ENCODE results near the gene IFFO2. TPM values are rescaled to one million over a fixed set of nuclear protein-coding genes. Genes with fewer than 3 reads are reported as not detected.

The IFFO2 gene
- total RNA-seq, 3 donors from 2014 or later (not counting 1 experiment from before 2014, with no cell fraction given): 52.4 to 105 (median 66.5) TPM

DNA sequence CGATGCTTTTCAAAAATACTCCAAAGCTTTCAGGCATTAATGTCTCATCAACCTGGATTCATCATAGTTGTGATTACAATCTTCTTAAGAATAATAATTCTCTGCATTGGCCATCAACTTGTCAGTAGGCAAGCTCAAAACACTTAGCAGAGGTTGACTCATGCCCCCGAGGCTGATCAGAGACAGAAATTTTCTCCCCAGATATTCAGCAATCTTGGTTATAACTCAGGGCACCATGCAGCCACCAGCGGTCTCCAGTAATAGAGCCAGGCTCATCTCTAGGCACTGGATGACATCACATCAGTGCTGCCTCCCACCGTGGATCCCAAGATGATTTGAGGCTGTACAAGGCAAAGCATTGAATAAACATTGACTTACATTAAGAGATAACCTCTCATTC is 14.3 kb upstream of the IFFO2 start:
- WGBS (ENCODE audit: insufficient coverage): 87% methylated on average over 4 of the region's 4 CpGs

DNA sequence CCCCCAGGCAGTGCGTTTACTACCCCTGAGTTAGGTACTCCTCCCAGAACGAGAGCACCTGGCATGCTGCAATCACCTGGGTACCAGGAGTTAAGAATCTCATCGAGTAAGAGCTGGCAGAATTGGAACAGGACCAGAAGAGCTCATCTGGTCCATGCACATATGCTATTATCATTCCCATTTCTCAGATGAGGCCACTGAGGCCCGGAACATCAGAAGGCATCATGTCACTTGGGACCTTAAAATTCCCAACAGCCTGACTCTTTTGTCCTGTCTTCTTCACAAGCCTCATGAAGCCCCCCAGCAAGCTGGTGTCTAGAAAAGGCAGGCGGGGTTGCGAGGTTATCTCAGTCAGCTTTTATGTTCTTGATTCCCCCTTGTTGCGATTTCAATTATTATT is 13.9 kb upstream of the IFFO2 start:
- Mint-ChIP-seq H3K36me3 (no peaks in the 10 kb centered on the region), H3K27me3 (ENCODE audit: low read depth in 2 of 2) (peaks cover 4 to 5% of the 10 kb centered on the region in 2 donors), H3K9me3 (no peaks in the 10 kb centered on the region), H3K4me3 (no peak overlapping the region), H3K4me1 (peaks cover 0 to 4% of the 10 kb centered on the region in 2 donors), H3K27ac (no peak overlapping the region)
- intact Hi-C loops (cut with micrococcal nuclease): no loop called here
- DNase-seq: no peak
- no peaks in the 10 kb centered on the region for H3K9me3 ChIP-seq (ENCODE audit: control insufficient read depth, insufficient read depth, low read length)
- no peaks in the 10 kb centered on the region for H3K36me3 ChIP-seq (ENCODE audit: control insufficient read depth, insufficient read depth, low read length)
- no peak for ATAC-seq
- 90% methylated on average over 7 of the region's 7 CpGs for WGBS (ENCODE audit: insufficient coverage)
- no peak overlapping the region for H3K4me3 ChIP-seq (ENCODE audit: low read length)
- no peaks in the 10 kb centered on the region for H3K4me1 ChIP-seq (ENCODE audit: control insufficient read depth, insufficient read depth, low read length)
- TF ChIP-seq, protein P1, sequence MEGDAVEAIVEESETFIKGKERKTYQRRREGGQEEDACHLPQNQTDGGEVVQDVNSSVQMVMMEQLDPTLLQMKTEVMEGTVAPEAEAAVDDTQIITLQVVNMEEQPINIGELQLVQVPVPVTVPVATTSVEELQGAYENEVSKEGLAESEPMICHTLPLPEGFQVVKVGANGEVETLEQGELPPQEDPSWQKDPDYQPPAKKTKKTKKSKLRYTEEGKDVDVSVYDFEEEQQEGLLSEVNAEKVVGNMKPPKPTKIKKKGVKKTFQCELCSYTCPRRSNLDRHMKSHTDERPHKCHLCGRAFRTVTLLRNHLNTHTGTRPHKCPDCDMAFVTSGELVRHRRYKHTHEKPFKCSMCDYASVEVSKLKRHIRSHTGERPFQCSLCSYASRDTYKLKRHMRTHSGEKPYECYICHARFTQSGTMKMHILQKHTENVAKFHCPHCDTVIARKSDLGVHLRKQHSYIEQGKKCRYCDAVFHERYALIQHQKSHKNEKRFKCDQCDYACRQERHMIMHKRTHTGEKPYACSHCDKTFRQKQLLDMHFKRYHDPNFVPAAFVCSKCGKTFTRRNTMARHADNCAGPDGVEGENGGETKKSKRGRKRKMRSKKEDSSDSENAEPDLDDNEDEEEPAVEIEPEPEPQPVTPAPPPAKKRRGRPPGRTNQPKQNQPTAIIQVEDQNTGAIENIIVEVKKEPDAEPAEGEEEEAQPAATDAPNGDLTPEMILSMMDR (IDR thresholded peaks at IDR 0.05): no peak
- no peak overlapping the region for H3K27ac ChIP-seq (ENCODE audit: low read length)
- H3K27me3 ChIP-seq (ENCODE audit: control insufficient read depth, insufficient read depth, low read length): no peaks in the 10 kb centered on the region

More for the DNA sequence above, 14.3 kb upstream of the IFFO2 start:
- H3K36me3 Mint-ChIP-seq: no peaks in the 10 kb centered on the region
- DNase-seq: no peak
- Histone ChIP-seq H3K4me3 (ENCODE audit: low read length) (no peak overlapping the region), H3K36me3 (ENCODE audit: control insufficient read depth, insufficient read depth, low read length) (no peaks in the 10 kb centered on the region), H3K27ac (ENCODE audit: low read length) (no peak overlapping the region), H3K4me1 (ENCODE audit: control insufficient read depth, insufficient read depth, low read length) (no peaks in the 10 kb centered on the region), H3K27me3 (ENCODE audit: control insufficient read depth, insufficient read depth, low read length) (no peaks in the 10 kb centered on the region), H3K9me3 (ENCODE audit: control insufficient read depth, insufficient read depth, low read length) (no peaks in the 10 kb centered on the region)
- no peak overlapping the region for H3K27ac Mint-ChIP-seq
- H3K9me3 Mint-ChIP-seq: no peaks in the 10 kb centered on the region
- H3K27me3 Mint-ChIP-seq (ENCODE audit: low read depth in 2 of 2): peaks cover 5% of the 10 kb centered on the region in 2 donors
- no peak overlapping the region for H3K4me3 Mint-ChIP-seq
- TF ChIP-seq, protein P1 (IDR thresholded peaks at IDR 0.05): no peak
- intact Hi-C loops (cut with micrococcal nuclease): no loop called here
- no peak for ATAC-seq
- peaks cover 0 to 4% of the 10 kb centered on the region in 2 donors for H3K4me1 Mint-ChIP-seq

DNA sequence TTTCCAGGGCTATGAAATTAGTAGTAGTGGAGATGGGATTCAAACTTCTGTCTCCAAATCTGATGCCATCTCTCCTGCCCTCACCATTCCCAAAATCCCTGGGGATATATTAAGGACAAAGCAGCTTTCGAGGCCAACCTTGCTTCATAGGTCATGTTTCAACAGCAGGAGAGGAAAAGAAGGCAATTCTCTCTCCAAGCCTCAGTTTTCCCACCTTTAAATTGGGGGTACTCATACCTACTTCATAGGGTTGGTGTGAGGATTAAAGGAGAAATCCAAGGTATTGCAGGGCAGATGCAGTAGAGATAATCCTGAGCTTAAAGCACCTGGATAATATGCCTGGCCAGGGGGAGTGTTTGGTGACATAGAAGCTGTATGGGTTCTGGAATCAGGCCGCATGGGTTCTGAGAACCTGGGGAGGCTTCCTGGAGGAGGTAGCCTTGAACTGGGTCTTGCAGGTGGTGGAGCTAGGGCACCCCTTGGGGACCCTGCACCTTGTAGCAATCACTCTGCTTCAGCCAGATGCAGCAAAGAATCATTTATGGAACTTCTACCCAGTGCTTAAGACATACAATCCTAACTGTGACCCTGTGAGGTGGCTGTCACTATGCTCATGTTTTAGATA is 10.7 kb upstream of the IFFO2 start:
- H3K9me3 Mint-ChIP-seq: no peaks in the 10 kb centered on the region
- H3K4me3 Mint-ChIP-seq: no peak overlapping the region
- Histone ChIP-seq H3K4me1 (ENCODE audit: control insufficient read depth, insufficient read depth, low read length) (no peaks in the 10 kb centered on the region), H3K27me3 (ENCODE audit: control insufficient read depth, insufficient read depth, low read length) (no peaks in the 10 kb centered on the region), H3K9me3 (ENCODE audit: control insufficient read depth, insufficient read depth, low read length) (no peaks in the 10 kb centered on the region), H3K4me3 (ENCODE audit: low read length) (no peak overlapping the region), H3K36me3 (ENCODE audit: control insufficient read depth, insufficient read depth, low read length) (no peaks in the 10 kb centered on the region), H3K27ac (ENCODE audit: low read length) (no peak overlapping the region)
- no peaks in the 10 kb centered on the region for H3K36me3 Mint-ChIP-seq
- no peak overlapping the region for H3K27ac Mint-ChIP-seq
- WGBS (ENCODE audit: insufficient coverage): 94% methylated on average over 2 of the region's 2 CpGs
- DNase-seq: no peak
- intact Hi-C loops (cut with micrococcal nuclease): no loop called here
- no peak for ATAC-seq
- H3K27me3 Mint-ChIP-seq (ENCODE audit: low read depth in 2 of 2): peaks cover 4 to 5% of the 10 kb centered on the region in 2 donors
- TF ChIP-seq, protein P1 (IDR thresholded peaks at IDR 0.05): no peak
- H3K4me1 Mint-ChIP-seq: no peaks in the 10 kb centered on the region

Measured in natural killer cell (primary cell).